Measurements from ENCODE around the gene FYN. TPM values are rescaled to one million over a fixed set of nuclear protein-coding genes. Genes with fewer than 3 reads are reported as not detected.

The FYN gene
- total RNA-seq, 1 experiment from 2014 or later, result 7.2 TPM

DNA sequence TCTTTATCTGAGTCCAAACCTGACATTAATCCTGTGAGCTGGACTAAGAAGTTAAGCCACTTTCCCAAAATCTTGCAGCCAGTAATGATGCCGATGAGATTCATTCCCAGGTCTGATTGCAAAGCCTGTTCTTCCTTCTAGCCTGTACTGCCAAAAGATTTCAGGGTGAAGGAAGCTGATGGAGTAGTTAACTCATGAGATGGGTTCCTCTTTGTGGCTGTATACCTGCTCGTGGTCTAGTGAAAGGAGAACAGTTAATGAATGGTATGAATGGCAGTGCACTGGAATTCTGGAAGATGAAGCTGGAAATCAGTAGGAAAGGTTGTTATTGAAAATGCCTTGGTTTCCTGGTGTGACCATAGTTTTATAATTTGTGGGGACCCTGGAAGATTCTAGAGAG, 112.0 kb downstream of the FYN start:
- Histone ChIP-seq H3K9me3 (no peaks in the 10 kb centered on the region), H3K36me3 (ENCODE audit: control insufficient read depth, insufficient read depth, low read length) (no peaks in the 10 kb centered on the region), H3K4me1 (no peaks in the 10 kb centered on the region), H3K4me3 (ENCODE audit: low read depth, low read length) (no peak overlapping the region), H3K27me3 (replicated peaks; ENCODE audit: control insufficient read depth, insufficient read depth, low read length) (no peaks in the 10 kb centered on the region)
- no peak for DNase-seq
- BruUV-seq (replicated peaks), result no TSS peak
- H3K36me3 Mint-ChIP-seq (ENCODE audit: insufficient read depth, unreplicated experiment), result peaks cover 4% of the 10 kb centered on the region
- ChIA-PET CTCF (no interaction called here), POLR2A (no interaction called here)
- H3K27ac Mint-ChIP-seq (ENCODE audit: unreplicated experiment), result no peak overlapping the region
- H3K9me3 Mint-ChIP-seq (ENCODE audit: unreplicated experiment), result no peaks in the 10 kb centered on the region
- H3K27me3 Mint-ChIP-seq (ENCODE audit: insufficient read depth, unreplicated experiment), result peaks cover 3% of the 10 kb centered on the region
- intact Hi-C loops (cut with micrococcal nuclease; ENCODE audit: unreplicated experiment), result no loop called here
- H3K4me3 Mint-ChIP-seq (ENCODE audit: unreplicated experiment), result no peak overlapping the region
- TF ChIP-seq CTCF (IDR thresholded peaks at IDR 0.05; ENCODE audit: insufficient read depth in 1 of 2, low read depth in 1 of 2, low read length in 1 of 2, severe bottlenecking in 1 of 2, unreplicated experiment in 1 of 2), result no peak
- no peaks in the 10 kb centered on the region for H3K4me1 Mint-ChIP-seq (ENCODE audit: low read depth, unreplicated experiment)

DNA sequence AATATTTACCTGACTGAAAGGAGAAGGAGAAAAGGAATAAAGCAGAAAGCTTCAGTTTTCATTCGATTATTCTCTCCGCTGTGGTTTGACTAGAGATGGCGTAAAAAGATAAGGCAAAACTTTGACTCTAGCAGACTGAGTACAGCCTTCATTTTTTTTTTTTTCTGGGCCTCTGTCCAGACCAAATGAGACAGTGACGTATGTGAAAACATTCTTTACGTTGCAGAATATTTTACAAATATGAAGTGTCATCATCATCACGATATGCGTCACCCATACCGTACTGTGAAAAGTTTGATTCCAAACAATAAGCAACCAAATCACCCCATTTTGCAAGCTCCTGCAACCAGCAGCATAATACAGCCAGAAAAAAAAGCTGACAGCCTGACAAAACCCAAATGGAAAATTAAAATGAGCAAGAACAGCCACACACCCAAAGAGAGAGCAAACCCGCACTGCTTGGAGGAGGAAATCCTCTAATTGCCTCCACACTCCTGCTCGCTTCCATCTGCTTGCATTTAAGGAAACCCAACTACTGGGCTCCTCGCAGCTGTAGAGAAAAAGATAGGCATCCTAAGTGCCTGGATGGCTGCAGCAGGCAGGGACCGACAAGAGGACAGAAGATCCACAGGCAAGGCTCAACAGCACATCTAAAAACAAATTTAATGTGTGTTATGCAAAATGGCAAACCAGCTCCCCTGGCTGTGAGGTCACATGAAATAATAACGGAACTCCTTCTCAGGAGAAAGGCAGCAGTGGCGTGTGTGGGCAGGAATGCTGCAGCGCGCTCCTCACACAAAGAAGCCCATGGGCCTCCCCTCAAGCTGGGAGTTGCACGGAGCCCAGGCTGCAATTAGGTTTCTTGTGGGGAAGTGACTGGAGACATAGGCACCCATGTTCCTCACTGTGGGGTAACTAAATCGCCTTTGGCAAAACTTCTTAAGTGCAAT, 113.1 kb downstream of the FYN start:
- BruUV-seq (replicated peaks), result no TSS peak
- ChIA-PET POLR2A (no interaction called here), CTCF (no interaction called here)
- no peak for TF ChIP-seq CTCF (IDR thresholded peaks at IDR 0.05; ENCODE audit: insufficient read depth in 1 of 2, low read depth in 1 of 2, low read length in 1 of 2, severe bottlenecking in 1 of 2, unreplicated experiment in 1 of 2)
- Mint-ChIP-seq H3K27me3 (ENCODE audit: insufficient read depth, unreplicated experiment) (peaks cover 3% of the 10 kb centered on the region), H3K9me3 (ENCODE audit: unreplicated experiment) (no peaks in the 10 kb centered on the region), H3K36me3 (ENCODE audit: insufficient read depth, unreplicated experiment) (peaks cover 4% of the 10 kb centered on the region), H3K27ac (ENCODE audit: unreplicated experiment) (no peak overlapping the region), H3K4me3 (ENCODE audit: unreplicated experiment) (no peak overlapping the region), H3K4me1 (ENCODE audit: low read depth, unreplicated experiment) (no peaks in the 10 kb centered on the region)
- Histone ChIP-seq H3K9me3 (no peaks in the 10 kb centered on the region), H3K4me1 (no peaks in the 10 kb centered on the region), H3K4me3 (ENCODE audit: low read depth, low read length) (no peak overlapping the region), H3K27me3 (replicated peaks; ENCODE audit: control insufficient read depth, insufficient read depth, low read length) (no peaks in the 10 kb centered on the region), H3K36me3 (ENCODE audit: control insufficient read depth, insufficient read depth, low read length) (no peaks in the 10 kb centered on the region)
- intact Hi-C loops (cut with micrococcal nuclease; ENCODE audit: unreplicated experiment), result no loop called here
- no peak for DNase-seq

DNA sequence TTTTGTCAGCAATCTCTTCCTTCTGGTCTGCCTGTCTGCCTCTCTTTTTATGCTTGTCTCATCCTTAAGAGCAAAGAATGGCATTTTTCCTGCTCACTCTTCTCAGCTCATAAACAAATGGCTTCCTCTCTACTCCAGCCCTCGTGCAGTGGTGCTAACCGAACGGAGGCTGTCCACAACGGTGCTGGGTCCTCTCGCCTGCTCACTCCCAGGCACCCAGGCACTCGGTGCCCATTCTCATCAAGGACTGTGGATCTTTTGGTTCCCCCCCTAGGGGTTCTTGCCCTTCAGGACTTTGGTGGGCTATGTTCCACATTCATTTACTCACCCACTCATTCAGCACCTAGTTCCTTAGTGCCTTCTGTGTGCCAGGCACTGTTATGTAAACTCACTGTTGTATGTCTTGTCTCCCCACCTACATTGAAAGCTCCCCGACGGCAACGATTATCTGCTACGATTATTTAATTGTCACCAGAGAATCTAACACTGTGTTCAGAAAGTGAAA, 113.9 kb downstream of the FYN start:
- DNase-seq, result no peak
- Histone ChIP-seq H3K4me1 (no peaks in the 10 kb centered on the region), H3K36me3 (ENCODE audit: control insufficient read depth, insufficient read depth, low read length) (no peaks in the 10 kb centered on the region), H3K27me3 (replicated peaks; ENCODE audit: control insufficient read depth, insufficient read depth, low read length) (no peaks in the 10 kb centered on the region), H3K9me3 (no peaks in the 10 kb centered on the region), H3K4me3 (ENCODE audit: low read depth, low read length) (no peak overlapping the region)
- POLR2A ChIA-PET, result no interaction called here
- H3K9me3 Mint-ChIP-seq (ENCODE audit: unreplicated experiment), result no peaks in the 10 kb centered on the region
- CTCF ChIA-PET, result no interaction called here
- no peaks in the 10 kb centered on the region for H3K4me1 Mint-ChIP-seq (ENCODE audit: low read depth, unreplicated experiment)
- no peak overlapping the region for H3K27ac Mint-ChIP-seq (ENCODE audit: unreplicated experiment)
- peaks cover 3% of the 10 kb centered on the region for H3K27me3 Mint-ChIP-seq (ENCODE audit: insufficient read depth, unreplicated experiment)
- no TSS peak for BruUV-seq (replicated peaks)
- no peak for TF ChIP-seq CTCF (IDR thresholded peaks at IDR 0.05; ENCODE audit: insufficient read depth in 1 of 2, low read depth in 1 of 2, low read length in 1 of 2, severe bottlenecking in 1 of 2, unreplicated experiment in 1 of 2)
- peaks cover 4% of the 10 kb centered on the region for H3K36me3 Mint-ChIP-seq (ENCODE audit: insufficient read depth, unreplicated experiment)
- H3K4me3 Mint-ChIP-seq (ENCODE audit: unreplicated experiment), result no peak overlapping the region
- intact Hi-C loops (cut with micrococcal nuclease; ENCODE audit: unreplicated experiment), result no loop called here
